Left hindlimb (tissue), 1 donor: Measurements from ENCODE around the gene AZGP1.
A peak's percentile ranks its signal among the peaks of the same experiment; 100 is the strongest.
"Not testable (repeated sequence)": the region's sequence is repeated elsewhere in the genome, so short reads cannot be mapped to it uniquely, and the experiment has no call there.

Experiments used
- DNase-seq: peaks from one replicate; pipeline ENCODE4 v3.0.0-alpha.2; 2018

The AZGP1 gene

DNA sequence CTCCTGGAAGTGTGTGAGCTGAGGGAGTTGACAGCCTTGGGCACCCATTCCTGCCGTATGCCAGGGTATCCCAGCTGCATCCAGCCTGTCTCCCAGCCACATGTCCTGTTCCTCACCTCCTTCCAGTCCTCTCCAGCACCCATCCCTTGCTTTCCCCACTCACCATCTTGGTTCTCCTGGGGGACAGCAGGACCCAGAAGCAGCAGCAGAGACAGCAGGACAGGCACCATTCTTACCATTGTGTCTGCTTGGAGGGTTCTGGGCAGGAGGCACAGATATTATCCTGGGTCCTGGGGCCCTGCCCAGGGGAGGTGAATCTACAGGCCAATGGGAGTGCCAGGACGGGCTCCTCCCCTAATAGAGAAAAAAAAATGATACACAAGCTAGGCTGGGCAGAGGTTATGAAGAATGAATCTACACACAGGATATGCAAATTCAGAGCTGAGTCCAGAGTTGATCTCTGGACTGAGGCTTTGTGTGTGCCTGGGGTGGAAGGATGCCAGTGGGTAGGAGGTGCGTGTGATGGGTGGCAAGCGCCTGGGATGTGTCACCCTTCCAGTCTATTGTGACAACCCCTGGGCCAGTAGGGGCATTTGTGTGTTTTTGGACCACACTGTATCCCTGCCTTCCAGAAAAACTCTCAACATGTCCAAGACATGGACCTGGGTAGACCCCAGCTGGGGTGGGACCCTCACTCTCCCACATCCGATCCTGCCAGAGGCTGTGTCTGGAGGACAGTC lies at the start of gene AZGP1:
Gene AZGP1, minus strand, starts transcription at position 250 of the 740 bp plus-strand sequence. Its CDS starts 11 bp downstream, at position 239.
- no peak for DNase-seq

DNA sequence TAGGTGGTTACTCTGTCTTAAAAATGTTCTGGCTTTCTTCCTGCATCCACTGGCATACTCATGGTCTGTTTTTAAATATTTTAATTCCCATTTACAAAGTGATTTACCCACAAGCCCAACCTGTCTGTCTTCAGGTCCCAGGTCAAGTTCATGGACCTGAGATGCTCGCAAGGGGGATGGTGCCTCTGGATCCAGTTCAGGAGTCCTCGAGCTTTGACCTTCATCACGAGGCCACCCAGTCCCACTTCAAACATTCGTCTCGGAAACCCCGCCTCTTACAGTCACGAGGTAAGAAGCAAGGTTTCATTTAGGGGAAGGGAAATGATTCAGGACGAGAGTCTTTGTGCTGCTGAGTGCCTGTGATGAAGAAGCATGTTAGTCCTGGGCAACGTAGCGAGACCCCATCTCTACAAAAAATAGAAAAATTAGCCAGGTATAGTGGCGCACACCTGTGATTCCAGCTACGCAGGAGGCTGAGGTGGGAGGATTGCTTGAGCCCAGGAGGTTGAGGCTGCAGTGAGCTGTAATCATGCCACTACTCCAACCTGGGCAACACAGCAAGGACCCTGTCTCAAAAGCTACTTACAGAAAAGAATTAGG lies 48.3 kb upstream of the AZGP1 start:
- no peak for DNase-seq

DNA sequence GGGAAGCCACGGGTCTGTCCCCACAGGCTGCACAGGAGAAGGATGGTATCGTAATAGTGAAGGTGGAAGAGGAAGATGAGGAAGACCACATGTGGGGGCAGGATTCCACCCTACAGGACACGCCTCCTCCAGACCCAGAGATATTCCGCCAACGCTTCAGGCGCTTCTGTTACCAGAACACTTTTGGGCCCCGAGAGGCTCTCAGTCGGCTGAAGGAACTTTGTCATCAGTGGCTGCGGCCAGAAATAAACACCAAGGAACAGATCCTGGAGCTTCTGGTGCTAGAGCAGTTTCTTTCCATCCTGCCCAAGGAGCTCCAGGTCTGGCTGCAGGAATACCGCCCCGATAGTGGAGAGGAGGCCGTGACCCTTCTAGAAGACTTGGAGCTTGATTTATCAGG lies 47.7 kb upstream of the AZGP1 start:
- DNase-seq, result no peak

DNA sequence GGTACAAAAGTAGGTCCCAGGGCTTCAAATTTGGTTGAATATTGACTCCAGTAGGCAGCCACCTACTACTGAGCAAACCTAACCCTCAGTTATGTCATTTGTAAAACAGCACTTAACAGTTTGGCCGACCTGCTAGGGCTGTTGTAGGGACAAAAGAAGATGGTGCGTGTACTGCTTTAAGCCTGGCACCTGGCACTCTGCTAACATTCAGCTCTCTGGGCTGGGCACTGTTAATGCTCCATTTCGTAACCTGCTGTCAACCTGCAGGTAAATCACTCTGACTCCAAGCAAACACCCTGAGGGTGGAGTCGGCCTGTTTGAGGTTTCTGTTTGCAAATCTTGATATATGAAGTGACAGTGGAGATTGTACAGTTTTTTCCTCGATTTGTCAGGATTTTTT lies 46.8 kb upstream of the AZGP1 start:
- no peak for DNase-seq

DNA sequence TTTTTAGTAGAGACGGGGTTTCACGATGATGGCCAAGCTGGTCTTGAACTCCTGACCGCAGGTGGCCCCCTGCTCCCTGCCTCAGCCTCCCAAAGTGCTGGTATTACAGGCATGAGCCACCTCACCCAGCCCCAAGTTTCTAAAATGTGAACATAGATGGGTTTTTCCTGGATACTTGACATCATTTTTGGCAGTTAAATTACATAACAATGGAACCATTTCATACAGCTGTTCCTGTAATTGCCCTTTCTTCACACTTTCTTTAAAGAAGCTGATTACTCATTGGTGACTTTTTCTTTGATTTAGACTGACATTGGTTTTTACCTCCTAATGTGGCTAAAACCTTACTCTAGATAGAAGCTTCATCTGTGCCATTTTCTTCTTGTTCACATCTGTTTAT lies 45.5 kb upstream of the AZGP1 start:
- no peak for DNase-seq

DNA sequence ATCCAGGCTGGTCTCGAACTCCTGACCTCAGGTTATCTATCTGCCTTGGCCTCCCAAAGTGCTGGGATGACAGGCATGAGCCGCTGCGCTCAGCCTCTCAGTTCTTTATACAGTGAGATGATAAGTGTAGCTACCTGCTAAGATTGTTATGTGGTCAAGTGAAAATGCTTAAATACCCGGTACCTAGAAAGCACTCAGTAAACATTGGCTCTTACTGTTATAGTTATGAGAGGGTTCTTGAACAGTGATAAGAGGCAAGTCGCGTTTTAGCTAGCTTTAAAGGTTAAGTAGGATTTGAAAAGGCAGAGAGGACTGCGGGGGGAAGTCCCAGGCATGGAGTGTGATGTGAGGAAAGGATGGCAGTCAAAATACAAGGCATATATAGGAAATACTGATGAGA lies 44.1 kb upstream of the AZGP1 start:
- no peak for DNase-seq

DNA sequence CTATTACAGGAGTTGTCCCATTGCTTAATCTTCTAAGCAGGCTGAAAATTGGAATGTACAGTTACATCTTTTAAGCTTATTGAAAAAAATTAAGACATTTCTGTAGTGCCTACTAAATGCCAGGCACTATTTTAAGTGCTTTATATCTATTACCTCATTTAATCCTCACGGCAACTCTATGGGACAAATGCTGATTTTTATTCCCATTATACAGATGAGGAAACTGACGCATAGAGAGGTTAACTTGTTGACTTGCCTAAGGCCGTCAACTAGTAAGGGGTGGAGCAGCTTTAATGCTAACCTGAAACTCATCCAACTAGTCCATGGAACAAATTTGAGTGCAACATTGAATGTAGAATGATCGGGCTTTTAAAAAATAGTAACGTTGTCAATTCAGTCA lies 42.0 kb upstream of the AZGP1 start:
- no peak for DNase-seq

DNA sequence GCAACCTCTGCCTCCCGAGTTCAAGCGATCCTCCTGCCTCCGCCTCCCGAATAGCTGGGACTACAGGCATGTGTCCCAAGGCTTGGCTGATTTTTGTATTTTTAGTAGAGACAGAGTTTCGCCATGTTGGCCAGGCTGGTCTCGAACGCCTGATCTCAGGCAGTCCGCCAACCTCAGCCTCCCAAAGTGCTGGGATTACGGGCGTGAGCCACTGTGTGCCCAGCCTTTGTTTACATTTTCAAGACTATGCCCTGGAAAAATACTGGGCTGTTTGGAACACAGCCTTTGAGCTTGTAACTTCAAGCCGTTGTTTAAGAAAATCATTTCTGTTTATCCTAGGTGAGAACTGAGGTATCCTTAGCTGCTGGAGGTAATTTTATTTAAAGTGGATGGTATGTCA lies 41.5 kb upstream of the AZGP1 start:
- no peak for DNase-seq

DNA sequence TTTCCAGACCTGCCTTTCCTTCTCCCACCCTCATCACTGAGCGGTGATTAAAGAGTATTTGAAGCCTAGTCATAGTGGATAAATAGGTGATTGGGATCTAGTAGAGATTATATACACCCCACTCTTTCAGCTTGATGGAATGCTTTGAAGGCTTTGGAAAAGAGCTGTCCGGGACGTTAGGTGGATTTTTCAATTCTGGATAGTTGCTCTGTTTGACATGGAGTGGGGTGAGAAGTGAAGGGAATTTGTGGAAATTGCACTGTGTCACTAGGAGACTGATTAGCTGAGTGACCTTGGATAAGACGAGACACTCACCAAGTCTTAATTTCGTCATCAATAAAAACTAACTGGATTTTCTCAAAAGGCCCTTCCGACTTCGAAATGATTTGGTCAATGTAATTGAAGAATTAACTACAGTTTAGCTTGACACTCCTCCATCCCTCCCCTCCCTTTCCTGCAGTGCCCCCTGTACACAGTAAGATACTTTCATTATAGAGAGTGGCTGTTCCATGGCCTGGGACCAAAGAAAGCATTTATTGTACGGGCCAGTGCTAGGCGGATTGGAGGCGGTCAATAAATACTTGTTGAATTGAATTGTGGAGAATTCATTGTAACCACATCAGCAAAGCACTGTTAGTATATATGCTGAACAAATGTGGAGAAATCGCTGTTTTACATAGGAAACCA lies 40.5 kb upstream of the AZGP1 start:
- DNase-seq, result no peak

DNA sequence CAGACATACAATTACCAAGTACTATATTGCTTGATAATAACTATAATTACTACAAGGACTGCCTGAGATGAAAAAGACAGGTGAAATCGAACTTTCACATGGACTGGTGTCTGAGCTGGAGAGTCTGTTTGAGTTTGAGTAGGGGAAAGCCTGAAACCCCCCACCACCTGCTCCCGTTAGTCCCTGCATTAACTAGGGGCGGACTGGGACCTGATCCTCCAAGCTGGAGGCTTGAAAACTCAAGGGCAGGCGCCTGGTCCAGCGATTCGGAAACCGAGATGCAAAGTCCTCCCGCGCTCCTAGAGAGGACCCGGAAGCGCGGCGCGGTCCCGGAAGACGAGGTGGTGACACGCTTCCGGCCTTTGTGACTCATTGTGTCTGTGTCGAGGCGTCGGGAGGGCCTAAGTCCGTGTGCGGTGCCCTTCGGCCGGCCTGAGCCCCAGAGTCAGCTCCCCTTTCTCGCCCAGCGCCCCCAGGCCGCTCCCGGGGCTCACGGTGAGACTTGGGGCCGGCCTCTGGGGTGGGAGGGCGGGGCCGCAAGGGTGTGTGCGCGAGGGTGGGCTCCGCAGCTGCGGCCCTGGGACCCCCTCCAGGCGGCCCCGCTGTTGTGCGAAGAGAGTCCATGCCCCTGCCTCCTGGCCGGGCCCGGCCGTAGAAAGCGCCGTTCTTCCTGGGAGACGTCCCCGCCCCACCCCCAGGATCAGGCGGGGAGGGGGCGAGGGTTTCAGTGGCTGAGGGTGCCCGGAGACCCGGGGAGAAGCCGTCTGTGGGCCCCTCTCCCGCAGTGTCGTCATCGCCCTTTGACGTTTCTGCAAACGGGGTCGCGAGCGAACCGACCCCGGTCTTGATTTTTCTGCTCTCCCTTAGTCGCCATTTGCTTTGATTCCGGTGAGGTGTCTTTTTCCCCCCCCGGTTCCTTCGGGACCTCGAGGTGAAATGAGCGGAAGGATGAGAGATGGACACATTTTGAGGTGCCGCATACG lies 39.7 kb upstream of the AZGP1 start, which contains the start of gene ZKSCAN1:
Gene ZKSCAN1, plus strand, starts transcription at position 365 of the 983 bp plus-strand sequence. CDS start 7,911 bp downstream, outside the sequence.
- peak; percentile 91 for DNase-seq

DNA sequence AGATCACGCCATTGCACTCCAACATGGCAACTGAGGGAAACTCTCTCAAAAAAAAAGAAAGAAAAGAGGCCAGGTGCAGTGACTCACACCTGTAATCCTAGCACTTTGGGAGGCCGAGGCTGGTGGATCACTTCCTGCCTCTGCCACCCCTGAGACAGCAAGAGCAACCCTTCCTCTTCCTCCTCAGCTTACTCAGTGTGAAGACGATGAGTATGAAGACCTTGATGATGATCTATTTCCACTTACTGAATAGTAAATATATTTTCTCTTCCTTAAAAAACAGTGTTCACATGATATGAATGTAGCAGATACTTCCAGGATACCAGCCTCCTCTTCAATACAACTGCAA lies 37.5 kb upstream of the AZGP1 start:
- no peak for DNase-seq

DNA sequence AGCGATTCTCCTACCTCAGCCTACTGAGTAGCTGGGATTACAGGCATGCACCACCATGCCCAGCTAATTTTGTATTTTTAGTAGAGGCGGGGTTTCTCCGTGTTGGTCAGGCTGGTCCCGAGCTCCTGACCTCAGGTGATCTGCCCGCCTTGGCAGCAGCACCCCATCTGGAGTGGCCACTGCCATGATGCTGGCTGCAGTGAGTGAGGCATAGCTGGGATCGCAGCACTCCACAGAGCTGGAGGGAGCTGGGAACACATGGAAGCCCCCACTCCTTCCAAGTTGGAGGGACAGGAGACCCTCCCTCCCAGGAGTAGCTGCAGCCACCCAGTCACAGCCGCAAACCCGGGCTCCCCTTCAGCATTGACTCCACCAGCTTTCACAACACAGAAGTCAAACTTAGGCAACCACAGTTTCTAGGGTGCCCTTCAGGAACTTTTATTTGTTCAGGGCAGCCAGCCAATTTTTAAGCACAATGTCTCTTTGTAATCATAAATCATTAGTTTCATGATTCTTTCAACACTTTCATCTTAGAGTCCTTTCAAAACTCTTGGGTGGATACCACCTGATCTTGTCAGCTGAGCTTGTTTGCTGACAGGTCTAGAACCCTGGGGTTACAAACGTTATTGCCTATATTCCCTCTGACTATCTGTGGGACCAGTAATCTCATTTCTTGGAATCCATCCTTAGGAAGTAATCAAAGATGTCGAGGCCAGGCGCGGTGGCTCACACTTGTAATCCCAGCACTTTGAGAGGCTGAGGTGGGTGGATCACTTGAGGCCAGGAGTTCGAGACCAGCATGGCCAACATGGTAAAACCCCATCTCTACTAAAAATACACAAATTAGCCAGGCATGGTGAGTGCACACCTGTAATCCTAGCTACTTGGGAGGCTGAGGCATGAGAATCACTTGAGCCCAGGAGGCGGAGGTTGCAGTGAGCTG lies 36.8 kb upstream of the AZGP1 start:
- DNase-seq, result not testable (repeated sequence)

DNA sequence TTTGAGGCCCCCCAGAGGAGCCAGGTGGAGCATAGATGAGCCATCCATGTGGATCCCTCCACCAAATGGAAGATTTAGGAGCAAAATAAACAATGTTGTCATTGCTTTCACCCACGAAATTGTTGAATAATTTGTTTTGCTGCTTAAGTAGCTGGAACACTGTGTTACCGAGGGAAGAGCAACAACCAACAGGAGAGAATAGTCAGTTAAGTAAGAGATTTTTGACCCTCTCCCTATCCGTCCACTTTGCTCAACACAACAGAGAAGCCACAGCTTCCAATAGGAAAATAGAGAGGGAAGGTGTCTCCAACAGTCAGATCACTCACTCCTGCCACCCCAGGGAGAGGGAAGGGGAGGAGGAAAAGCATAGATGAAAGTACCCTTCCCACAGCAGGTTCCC lies 35.7 kb upstream of the AZGP1 start:
- no peak for DNase-seq

DNA sequence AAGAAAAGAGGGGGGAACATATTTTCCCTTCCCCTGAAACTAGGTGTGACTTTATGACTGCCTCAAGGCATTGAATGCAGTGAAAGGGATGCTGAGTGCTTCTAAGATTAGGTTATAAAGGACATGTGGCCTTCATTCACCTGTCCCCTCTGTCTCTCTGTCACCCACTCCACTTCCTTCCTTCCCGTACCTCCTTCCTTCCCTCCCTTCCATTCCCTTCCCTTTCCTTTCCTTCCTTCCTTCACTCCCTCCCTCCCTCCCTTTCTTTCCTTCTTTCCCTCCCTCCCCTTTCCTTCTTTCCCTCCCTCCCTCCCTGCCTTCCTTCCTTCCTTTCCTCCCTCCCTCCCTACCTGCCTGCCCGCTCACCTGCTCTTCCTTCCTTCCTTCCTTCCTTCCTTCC lies 35.1 kb upstream of the AZGP1 start:
- no peak for DNase-seq

DNA sequence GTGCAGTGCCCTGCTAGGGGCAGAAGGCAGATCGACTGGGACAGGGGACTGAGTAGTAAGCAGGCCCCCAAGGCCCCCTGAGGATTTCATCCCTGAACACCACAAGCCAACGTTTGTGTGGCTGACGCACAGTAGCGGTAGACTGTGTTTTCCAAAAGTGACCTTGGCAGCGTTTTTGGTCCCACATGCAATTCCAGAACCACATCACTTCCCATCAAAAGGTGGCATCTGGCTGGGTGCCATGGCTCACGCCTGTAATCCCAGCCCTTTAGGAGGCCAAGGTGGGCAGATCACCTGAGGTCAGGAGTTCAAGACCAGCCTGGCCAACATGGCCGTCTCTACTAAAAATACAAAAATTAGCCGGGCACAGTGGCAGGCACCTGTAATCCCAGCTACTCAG lies 34.1 kb upstream of the AZGP1 start:
- DNase-seq, result not testable (repeated sequence)

DNA sequence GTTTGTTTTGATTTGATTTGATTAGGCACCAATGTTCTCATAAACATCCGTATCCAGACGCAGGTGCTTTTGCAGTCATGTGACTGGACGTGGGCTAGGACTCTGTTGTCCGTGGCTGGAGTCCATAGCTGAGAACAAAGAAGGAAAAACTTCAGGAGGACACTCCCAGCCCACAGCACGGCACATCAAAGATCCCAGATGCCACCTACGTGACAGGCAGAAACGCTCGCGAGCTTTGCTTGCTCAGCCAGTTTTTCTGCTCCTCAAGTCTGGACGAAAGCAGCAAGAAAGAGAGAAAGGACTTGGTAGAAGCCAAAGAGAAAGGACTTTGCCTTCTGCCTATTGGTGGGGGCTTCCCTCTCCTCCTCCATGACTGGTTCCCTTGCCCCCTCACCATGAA lies 32.7 kb upstream of the AZGP1 start:
- DNase-seq, result no peak

DNA sequence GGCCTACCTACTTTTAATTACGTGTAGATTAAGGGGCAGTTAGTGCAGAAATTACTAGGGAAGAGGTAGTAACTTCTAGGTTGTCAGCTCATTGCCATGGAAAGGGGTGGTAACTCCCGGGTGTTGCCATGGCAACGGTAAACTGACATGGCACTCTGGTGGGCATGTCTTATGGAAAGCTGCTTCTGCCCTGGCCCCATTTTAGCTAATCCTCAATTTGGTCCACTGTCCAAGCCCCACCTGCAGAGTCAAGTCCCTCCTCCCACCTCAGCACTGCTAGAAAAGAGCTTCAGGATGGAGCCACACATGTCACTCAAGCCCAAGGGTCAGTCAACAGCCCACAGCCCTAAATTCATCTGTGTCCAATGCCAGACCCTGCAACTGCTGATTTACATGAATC lies 32.1 kb upstream of the AZGP1 start:
- DNase-seq, result no peak

DNA sequence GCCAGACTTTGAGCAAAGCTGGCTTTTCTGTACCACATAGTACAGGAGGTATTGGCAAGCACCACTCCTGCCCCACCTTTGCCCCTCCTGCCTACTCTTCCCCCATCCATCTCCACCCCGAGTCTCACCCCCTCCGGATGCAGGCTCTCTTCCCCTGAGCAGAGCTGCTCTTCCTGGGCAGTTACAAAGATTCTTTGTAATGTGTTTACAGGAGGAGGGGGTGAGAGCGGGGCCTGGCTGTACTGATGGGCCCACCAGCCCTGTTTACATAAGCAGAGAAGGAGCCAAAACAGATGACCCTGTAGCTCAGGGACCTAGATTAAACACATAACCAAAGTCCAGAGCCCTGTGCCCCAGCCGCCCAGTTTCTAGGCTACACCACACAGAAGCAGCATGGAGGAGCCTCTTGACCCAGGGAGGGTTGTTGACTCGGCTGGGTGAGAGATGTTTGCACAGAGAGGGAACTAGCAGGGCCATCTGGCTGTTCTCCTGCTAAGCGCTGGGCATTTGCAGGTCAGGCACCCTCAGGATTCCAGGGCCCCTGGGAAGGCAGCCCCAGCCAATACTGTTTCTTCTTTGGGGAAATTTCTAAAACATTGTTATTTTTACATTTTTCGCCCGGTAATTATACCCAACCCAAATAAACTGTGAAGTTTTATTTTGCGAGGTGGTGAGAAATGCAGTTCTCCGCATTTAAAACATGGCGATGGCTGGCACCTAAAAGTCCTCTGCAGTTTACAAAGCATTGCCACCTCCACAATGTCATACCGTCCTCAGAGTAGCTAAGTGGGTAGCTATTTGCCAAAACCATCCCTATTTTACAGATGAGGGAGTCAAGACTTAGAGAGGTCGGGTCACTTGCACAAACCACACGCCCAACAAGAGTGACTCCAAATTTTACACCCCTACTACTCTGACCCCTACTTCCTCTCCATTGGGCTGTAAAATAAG lies 28.2 kb upstream of the AZGP1 start:
- peak; percentile 44 for DNase-seq

DNA sequence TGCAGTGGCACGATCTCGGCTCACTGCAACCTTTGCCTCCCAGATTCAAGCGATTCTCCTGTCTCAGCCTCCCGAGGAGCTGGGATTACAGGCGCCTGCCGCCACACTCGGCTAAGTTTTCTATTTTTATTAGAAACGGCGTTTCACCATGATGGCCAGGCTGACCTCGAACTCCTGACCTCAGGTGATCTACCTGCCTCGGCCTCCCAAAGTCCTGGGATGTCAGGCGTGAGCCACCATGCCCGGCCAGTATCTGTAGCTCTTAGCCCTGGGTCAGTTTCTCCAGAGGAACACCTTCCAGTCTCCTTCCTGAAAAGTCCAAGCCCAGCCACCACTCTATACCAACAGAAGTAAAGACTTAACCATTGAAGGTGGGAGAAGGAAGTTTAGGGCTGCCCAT lies 24.4 kb upstream of the AZGP1 start:
- DNase-seq, result no peak

DNA sequence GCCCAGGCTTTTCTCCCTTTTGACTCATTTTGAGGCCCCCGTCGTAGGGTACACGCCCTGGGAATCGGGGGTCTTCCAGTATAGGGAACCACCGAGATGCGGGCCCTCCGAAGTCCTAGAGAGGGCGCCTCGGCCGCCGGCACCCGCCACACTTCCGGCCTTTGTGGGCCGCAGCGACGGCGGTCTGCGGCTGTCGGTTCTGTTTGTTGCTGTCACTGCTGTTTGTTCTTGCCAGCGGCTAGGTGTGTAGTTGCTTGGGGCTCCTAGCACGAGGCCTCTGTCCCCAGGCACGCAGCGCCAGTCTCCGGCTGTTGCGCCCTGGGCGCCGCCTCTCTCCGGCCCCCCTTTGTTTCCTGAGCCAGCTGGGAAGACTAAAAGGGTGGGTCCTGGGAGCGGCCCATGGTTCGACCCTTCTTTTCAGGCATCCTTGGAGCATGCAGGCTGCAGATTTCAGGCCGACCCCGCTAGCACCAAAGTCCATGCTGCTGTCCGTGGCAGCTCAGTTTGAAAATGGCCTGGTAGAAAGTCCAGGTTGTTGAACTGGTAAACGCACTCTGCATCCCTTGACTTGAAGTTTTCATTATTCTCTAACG lies 21.8 kb upstream of the AZGP1 start:
- peak; percentile 71 for DNase-seq
